HG02759 (cell line): ENCODE data around the gene EMID1.
"Not testable (repeated sequence)": the region's sequence is repeated elsewhere in the genome, so short reads cannot be mapped to it uniquely, and the experiment has no call there.

Source experiments
- ATAC-seq: cut with Tn5 transposase; IDR thresholded peaks from one replicate; pipeline ENCODE4 v1.9.1; 2021; ENCODE audit warnings: mild to moderate bottlenecking, moderate library complexity; ENCODE audit not compliant: unreplicated experiment

The EMID1 gene

GRCh38 chr22:29208879-29209623 is 3.4 kb downstream of the EMID1 start:
- ATAC-seq, result no peak

DNA sequence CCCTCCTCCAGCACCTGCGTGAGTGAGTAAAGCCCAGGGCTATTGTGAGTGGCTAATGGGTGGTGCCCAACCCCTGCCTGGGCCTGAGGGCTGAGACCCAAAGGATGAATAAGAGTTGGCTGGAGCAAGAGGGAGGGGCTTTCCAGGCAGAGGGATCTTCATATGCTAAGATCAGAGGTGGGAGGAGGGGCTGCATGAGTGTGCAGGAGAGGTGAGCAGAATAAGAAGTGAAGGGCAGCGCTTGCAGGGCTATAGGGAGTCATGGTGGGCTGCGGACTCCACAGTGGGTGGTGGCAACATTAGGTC is 3.9 kb downstream of the EMID1 start:
- ATAC-seq, result no peak

GRCh38 chr22:29211066-29211465 is 5.4 kb downstream of the EMID1 start:
- ATAC-seq, result no peak

DNA sequence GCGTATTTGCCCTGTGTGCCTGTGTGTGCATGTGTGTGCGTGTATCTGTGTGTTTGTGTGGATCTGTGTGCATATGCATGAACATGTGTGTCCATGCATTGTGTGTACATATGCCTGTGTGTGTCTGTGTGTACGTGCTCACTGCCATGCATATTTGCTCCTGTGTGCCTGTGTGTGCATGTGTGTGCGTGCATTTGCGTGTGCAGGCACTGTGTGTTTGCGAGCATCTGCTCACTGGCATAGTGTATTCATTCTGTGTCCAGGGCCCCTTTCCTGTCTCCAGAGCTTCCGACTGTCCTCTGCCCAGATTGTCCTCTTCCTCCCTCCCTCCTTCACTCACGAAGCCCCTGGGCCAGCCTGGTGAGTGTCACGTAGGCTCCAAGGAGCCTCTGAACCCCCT is 5.8 kb downstream of the EMID1 start:
- ATAC-seq, result no peak

DNA sequence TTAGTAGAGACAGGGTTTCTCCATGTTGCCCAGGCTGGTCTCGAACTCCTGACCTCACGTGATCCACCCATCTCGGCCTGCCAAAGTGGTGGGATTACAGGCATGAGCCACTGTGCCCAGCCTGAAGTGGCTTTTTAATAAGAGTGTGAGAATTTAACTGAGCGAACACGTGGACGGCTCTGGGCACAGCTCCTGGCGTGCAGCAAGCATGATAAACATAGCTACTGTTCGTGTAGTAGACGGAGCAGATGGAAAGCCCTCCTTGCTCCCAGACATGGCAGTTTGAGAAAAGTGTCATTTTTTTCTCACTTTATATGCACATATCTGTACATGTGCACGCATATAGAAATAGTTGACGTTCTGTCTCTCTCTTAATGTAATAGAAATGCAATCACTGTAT is 7.0 kb downstream of the EMID1 start:
- no peak for ATAC-seq

- no peak for ATAC-seq
These were observed 7.8 kb downstream of the EMID1 start for GRCh38 chr22:29213493-29213892.

DNA sequence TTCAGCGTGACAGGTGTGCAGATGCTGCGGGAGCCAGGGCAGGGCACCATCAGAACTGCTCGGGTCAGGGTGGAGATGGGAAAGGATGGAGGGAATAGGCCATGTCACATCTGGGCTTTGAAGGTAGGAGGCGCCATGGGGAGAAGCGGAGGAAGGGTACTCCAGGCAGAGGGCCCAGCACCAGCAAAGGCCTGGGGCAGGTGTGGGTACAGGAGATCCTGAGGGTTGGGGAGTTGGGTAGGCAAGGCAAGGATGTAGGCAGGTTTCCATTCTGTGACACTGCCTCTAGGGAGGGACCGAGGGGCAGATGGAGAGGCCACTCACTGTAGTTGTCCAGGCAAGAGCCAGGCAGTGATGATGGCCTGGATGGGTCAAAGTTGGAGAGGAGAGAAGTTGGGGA is 8.5 kb downstream of the EMID1 start:
- no peak for ATAC-seq

GRCh38 chr22:29215012-29215860 is 9.5 kb downstream of the EMID1 start:
- ATAC-seq, result no peak

- no peak for ATAC-seq
These were observed 10.5 kb downstream of the EMID1 start for GRCh38 chr22:29216011-29216872.

- ATAC-seq, result no peak
These were observed 11.4 kb downstream of the EMID1 start for GRCh38 chr22:29216873-29217666.

DNA sequence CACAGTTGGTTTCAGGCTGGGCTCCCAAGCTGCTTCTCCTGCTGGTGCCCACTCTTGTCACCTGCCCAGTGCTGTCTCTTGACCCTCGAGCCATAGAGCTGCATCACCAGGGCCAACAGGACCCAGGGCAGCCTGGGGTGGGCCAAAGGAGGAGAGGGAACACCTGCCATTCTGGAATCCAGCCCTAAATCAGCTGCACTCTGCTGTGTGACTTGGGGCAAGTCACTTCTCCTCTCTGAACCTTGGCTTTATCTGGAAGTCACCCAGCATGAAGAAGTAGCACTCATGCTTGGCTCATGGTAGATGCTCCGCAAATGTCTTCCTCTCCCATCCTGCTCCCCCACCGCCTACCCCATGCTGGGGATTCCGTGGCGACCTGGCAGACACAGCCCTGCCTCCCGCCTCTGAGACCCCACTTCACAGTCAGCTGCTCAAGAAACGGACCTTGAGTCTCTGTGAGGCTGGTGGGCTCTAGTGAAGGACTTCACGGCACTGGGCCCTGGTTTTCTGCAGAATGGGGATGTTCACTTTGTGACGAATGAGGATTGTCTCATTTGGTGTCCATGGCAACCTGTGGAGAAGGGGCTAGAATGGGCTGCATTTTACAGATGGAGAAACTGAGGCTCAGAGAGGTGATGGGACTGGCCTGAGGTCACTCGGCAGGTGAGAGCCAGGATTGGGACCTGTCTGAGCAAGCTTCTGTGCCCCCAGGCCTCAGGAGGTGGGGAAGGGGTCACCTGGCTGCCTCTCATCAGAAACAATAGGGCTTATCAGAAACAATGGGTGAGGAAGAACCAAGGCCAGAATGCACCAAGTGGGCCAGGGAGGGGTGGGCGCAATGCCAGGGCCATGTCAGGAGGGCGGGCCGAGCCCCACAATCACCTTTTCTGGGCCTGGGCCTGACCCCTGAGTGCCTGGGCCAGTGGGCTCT is 12.4 kb downstream of the EMID1 start:
- ATAC-seq, result no peak

DNA sequence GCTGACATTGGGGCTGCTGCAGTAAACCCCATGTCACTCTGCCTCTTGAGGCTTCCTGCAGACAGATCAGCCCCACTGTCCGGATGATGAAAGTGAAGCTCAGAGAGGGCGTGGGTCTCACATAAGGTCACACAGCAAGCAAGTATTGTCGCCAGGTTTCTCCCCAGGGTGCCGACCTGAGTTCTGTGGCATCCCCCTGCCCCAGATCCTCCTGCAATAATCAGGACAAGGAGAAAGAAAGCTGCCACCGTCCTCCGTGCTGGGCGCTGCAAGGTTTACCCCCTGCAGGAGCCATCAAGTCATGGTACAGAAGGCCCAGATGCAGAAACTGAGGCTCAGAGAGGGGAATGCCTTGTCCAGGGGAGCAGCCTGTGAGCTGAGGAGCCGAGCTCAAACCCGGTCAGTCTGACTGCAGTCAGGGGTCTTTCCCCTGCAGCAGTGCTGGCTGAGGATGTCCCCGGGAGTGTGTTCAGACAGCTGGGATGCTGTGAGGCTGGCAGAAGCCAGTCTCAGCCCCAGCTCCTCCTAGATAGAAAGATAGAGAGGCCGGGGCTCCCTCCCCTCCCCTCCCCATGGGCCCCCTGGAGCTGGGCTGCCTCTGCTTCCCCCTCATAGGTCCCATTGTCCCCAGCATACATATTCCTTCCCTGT is 13.2 kb downstream of the EMID1 start:
- no peak for ATAC-seq

DNA sequence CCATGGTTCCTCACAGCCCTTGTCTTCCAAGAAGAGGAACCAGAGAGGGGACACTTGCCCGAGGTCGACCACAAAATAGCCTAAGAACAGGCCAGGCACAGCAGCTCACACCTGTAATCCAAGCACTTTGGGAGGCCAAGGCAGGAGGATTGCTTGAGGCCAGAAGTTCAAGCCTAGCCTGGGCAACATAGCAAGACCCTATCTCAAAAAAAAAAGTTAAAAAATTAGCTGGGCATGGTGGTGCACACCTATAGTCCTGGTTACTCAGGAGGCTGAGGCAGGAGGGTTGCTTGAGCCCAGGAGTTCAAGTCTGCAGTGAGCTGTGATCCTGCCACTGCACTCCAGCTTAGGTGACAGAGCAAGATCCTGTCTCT is 13.7 kb downstream of the EMID1 start:
- not testable (repeated sequence) for ATAC-seq

- ATAC-seq, result no peak
These were observed 14.4 kb downstream of the EMID1 start for GRCh38 chr22:29219881-29220670.

DNA sequence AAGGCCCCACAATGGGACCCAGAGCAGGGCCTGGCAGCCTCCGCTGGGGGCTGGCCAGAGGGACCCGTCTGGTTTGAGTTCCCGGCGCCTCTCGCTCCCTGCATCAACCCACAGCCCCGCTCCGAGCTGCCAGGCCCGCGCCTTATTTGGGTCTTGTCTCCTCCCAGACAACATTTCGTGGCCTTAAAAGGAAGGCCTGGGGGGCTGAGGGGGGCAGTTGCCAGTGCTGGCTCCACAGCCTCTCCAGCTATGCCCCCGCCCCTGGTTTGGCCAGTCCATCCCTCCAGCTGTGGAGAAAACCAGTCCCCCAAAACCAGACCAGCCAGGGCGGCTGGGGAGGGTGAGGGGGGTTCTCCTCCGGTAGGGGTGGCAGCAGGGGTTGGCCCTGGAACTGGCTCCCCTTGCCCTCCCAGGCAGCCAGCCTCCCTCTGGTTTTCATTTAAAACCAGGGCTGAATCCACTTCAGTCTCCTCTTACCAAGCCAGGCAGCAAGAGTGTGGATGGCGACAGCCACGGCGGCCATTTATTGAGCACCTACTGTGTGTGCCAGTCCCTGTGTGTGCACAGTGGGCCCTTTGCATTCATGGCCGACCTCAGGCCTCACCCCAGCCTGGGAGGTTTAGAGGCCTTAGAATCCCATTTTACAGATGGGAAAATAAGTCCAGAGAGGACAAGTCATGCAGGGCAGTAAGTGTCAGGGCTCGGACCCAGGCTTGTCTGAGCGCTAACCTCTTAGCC is 18.6 kb downstream of the EMID1 start:
- no peak for ATAC-seq

DNA sequence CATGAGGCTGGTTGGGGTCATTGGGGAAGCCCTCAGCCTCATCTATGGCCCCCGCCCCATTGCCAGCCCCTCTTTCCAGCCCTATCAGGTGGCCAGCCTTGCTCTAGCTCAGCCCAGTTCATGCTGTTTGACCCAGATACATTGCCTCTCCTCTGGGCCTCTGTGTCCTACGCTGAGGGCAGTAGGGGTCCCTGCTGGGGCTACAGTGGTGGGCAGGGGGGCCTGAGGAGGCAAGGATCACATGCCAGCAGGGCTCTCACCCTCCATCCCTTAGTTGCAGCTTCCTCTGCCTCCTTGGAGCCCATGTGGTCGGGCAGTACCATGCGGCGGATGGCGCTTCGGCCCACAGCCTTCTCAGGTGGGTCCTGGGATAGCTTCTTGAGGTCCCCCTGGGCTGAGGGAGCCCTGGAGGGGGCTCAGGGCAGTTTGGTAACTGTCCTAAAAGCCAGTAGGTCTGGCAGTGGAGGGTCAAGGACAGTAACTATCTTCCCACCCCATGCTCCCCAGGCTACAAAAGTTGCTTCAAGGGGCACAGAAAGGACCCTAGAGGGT is 19.2 kb downstream of the EMID1 start:
- no peak for ATAC-seq

GRCh38 chr22:29225422-29226090 is 19.9 kb downstream of the EMID1 start:
- ATAC-seq, result no peak
